Common myeloid progenitor, CD34-positive (primary cell): Measurements from ENCODE around the gene KANK4.
"Not testable (repeated sequence)": the region's sequence is repeated elsewhere in the genome, so short reads cannot be mapped to it uniquely, and the experiment has no call there.

Experiments
- CTCF ChIA-PET: fragments of 350-600 bp; sonication (Branson Sonifier 250); formaldehyde crosslinking; loops from one replicate; lab custom pipeline; 2021; ENCODE audit warnings: antibody characterized with exemption; lab: Charles Lee
- POLR2A ChIA-PET: fragments of 350-600 bp; sonication (Branson Sonifier 250); formaldehyde crosslinking; loops from one replicate; lab custom pipeline; 2021; ENCODE audit warnings: antibody characterized with exemption; lab: Charles Lee
- DNase-seq, 3 donors: peaks; one replicate each; pipeline versions ENCODE4 v3.0.0 to v3.0.0-alpha.2; 2013
- H3K27ac ChIP-seq, 2 experiments: 1 replicate in 1 of 2; 2 replicates in 1 of 2; pipeline ENCODE4 v1.7.0; 2013; ENCODE audit warnings: inconsistent platforms in 2 of 2, low read length in 2 of 2, mild to moderate bottlenecking in 2 of 2, low read depth in 1 of 2, moderate library complexity in 1 of 2; ENCODE audit not compliant: severe bottlenecking in 2 of 2, insufficient read depth in 1 of 2, poor library complexity in 1 of 2
- H3K27me3 ChIP-seq, 5 experiments: replicated peaks in 2 of 5; 1 replicate in 3 of 5; 2 replicates in 2 of 5; pipeline versions ENCODE4 v1.6.1 to v1.7.0; 2013; ENCODE audit warnings: low read length in 4 of 5, mild to moderate bottlenecking in 2 of 5, moderate library complexity in 2 of 5, inconsistent platforms in 1 of 5; ENCODE audit not compliant: insufficient read depth in 5 of 5, control insufficient read depth in 4 of 5
- H3K36me3 ChIP-seq, 4 experiments: 1 replicate in 2 of 4; 2 replicates in 2 of 4; pipeline versions ENCODE4 v1.6.1 to v1.7.0; 2013; ENCODE audit warnings: low read length in 3 of 4, control low read depth in 1 of 4, mild to moderate bottlenecking in 1 of 4; ENCODE audit not compliant: control insufficient read depth in 4 of 4, insufficient read depth in 4 of 4
- H3K4me1 ChIP-seq, 4 experiments: 1 replicate in 3 of 4; 2 replicates in 1 of 4; pipeline versions ENCODE4 v1.6.1 to v1.7.1; 2013; ENCODE audit warnings: low read length in 3 of 4, mild to moderate bottlenecking in 3 of 4, control low read depth in 1 of 4, inconsistent platforms in 1 of 4, moderate library complexity in 1 of 4; ENCODE audit not compliant: control insufficient read depth in 4 of 4, insufficient read depth in 4 of 4; ENCODE audit errors: control extremely low read depth in 1 of 4
- H3K4me3 ChIP-seq, 7 experiments: 1 replicate in 4 of 7; 2 replicates in 3 of 7; pipeline versions ENCODE4 v1.5.1 to v1.7.0; 2013; ENCODE audit warnings: mild to moderate bottlenecking in 7 of 7, low read length in 6 of 7, moderate library complexity in 6 of 7, inconsistent platforms in 2 of 7, low read depth in 2 of 7, control low read depth in 1 of 7; ENCODE audit not compliant: insufficient read depth in 4 of 7, control insufficient read depth in 1 of 7; ENCODE audit errors: extremely low read depth in 1 of 7
- H3K9me3 ChIP-seq, 5 experiments: 1 replicate in 4 of 5; 2 replicates in 1 of 5; pipeline versions ENCODE4 v1.6.1 to v1.7.1; 2013; ENCODE audit warnings: low read length in 4 of 5, mild to moderate bottlenecking in 2 of 5, inconsistent platforms in 1 of 5, low read depth in 1 of 5, moderate library complexity in 1 of 5; ENCODE audit not compliant: control insufficient read depth in 4 of 5, insufficient read depth in 2 of 5; ENCODE audit errors: control extremely low read depth in 1 of 5
- WGBS: methylation state at CpG from one replicate; pipeline ENCODE4 v1.1.5; 2013; ENCODE audit not compliant: insufficient coverage; 5-methylcytosine and 5-hydroxymethylcytosine counted together

KANK4 gene

DNA sequence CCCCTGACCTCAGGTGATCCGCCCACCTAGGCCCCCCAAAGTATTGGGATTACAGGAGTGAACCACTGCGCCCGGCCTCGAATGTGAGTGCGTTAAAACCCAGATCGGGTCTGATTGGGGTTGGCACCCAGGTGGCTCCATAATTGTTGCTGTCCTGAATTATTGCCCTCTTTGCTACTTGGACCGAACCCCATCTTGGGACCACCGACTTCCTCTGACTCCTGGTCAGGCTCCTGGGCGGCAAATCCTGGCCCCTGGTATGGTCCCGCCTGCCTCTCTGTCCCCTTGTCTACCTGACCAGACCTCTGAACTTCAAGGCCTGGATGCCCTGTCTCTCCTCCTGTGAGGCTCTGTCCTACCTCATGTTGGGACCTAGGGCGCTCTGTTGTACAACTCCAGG, 91.7 kb downstream of the KANK4 start:
- WGBS: 92% methylated on average over 11 of the region's 11 CpGs
- Histone ChIP-seq H3K27ac (no peak overlapping the region), H3K4me3 (no peak overlapping the region), H3K36me3 (no peaks in the 10 kb centered on the region), H3K4me1 (no peaks in the 10 kb centered on the region), H3K27me3 (no peaks in the 10 kb centered on the region), H3K9me3 (no peaks in the 10 kb centered on the region)
- CTCF ChIA-PET: no interaction called here
- POLR2A ChIA-PET: no interaction called here
- DNase-seq: no peak

DNA sequence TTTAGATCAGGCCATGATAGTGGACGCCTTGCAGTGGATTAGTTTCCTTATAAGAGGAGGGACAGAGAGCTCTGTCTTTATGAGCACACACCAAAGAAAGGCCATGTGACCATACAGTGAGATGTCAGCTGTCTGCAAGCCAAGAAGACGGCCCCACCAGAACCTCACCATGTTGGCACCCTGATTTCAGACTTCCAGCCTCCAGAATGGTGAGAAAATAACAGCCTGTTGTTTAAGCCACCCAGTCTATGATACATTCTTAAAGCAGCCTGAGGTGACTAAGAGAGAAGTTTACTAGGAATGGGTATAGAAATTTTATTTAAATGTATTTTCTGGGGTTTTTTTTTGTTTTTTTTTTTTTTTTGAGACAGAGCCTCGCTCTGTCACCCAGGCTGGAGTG, 95.1 kb downstream of the KANK4 start:
- H3K4me1 ChIP-seq: no peaks in the 10 kb centered on the region
- POLR2A ChIA-PET: no interaction called here
- CTCF ChIA-PET: no interaction called here

DNA sequence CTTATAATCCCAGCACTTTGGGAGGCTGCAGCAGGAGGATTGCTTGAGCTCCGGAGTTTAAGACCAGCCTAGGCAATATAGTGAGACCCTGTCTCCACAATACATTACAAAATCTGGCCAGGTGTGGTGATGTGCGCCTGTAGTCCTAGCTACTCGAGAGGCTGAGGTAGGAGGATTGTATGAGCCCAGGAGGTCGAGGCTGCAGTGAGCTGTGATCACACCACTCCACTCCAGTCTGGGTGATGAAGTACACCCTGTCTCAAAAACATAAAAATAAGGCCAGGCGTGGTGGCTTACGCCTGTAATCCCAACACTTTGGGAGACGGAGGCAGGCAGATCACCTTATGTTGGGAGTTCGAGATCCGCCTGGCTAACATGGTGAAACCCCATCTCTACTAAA, 96.9 kb downstream of the KANK4 start:
- ChIA-PET POLR2A (no interaction called here), CTCF (no interaction called here)
- H3K4me1 ChIP-seq: no peaks in the 10 kb centered on the region
- H3K27ac ChIP-seq: no peak overlapping the region
- no peaks in the 10 kb centered on the region for H3K9me3 ChIP-seq
- no peak overlapping the region for H3K4me3 ChIP-seq
- DNase-seq: no peak
- no peaks in the 10 kb centered on the region for H3K36me3 ChIP-seq
- WGBS: 81% methylated on average over 3 of the region's 9 CpGs
- H3K27me3 ChIP-seq: no peaks in the 10 kb centered on the region

More for the DNA sequence above, 95.1 kb downstream of the KANK4 start:
- Histone ChIP-seq H3K9me3 (no peaks in the 10 kb centered on the region), H3K4me3 (no peak overlapping the region), H3K27ac (no peak overlapping the region), H3K36me3 (no peaks in the 10 kb centered on the region), H3K27me3 (no peaks in the 10 kb centered on the region)
- 83% methylated on average over 2 of the region's 3 CpGs for WGBS
- DNase-seq: no peak

DNA sequence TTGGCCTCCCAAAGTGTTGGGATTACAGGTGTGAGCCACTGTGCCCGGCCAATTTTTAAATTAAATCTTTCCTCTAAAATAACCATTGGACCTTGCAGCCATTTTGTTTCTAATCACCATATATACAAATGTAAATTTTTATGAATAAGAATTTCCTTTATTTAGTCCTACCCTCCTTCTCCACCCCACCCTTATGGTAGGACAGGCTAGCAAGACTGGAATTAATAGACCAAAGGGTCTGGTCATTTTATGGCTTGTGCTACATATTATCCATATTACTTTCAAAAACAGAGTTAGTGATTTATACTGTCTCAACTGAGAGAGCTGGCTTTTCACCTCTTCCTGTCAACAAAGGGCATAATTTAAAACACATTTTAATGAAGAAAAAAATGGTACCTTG, 98.1 kb downstream of the KANK4 start:
- CTCF ChIA-PET: no interaction called here
- WGBS: no CpG with 5 or more reads among the region's 1 CpG
- POLR2A ChIA-PET: no interaction called here
- Histone ChIP-seq H3K9me3 (no peaks in the 10 kb centered on the region), H3K4me1 (no peaks in the 10 kb centered on the region), H3K27ac (no peak overlapping the region), H3K36me3 (no peaks in the 10 kb centered on the region), H3K27me3 (no peaks in the 10 kb centered on the region), H3K4me3 (no peak overlapping the region)
- DNase-seq: no peak

DNA sequence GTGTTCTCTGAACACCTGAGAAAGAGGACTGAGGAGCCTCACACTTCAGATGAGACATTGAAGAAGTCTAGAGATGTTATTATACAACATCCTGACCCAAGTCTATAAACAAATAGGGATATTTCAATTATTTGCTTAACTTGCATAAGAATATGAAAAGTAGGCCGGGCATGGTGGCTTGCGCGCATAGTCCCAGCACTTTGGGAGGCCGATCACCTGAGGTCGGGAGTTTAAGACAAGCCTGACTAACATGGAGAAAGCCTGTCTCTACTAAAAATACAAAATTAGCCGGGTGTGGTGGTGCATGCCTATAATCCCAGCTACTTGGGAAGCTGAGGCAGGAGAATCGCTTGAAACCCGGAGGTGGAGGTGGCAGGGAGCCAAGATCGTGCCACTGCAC, 98.8 kb downstream of the KANK4 start:
- 100% methylated on average over 4 of the region's 9 CpGs for WGBS
- DNase-seq, H3K36me3 ChIP-seq, H3K27me3 ChIP-seq, POLR2A ChIA-PET, H3K4me1 ChIP-seq, CTCF ChIA-PET, H3K9me3 ChIP-seq, H3K27ac ChIP-seq, H3K4me3 ChIP-seq: not testable (repeated sequence)

DNA sequence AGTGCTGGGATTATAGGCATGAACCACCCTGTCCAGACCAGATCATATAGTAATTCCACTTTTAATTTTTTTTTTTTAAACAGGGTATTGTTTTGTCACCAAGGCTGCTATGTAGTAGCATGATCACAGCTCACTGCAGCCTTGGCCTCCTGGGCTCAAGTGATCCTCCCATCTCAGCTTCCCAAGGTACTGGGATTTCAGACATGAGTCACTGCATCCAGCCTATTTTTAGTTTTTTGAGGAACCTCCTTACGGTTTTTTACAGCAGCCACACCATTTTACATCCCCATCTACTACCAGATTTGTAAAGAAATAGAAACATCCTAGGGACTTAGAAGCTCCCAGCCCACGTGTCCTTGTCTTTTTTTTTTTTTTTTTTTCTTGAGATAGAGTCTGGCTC, 100.6 kb downstream of the KANK4 start:
- no peak overlapping the region for H3K4me3 ChIP-seq
- no peak overlapping the region for H3K27ac ChIP-seq
- WGBS: 82% methylated on average over 1 of the region's 2 CpGs
- no peaks in the 10 kb centered on the region for H3K4me1 ChIP-seq
- no peaks in the 10 kb centered on the region for H3K36me3 ChIP-seq
- no peaks in the 10 kb centered on the region for H3K27me3 ChIP-seq
- POLR2A ChIA-PET: no interaction called here
- CTCF ChIA-PET: no interaction called here
- H3K9me3 ChIP-seq: no peaks in the 10 kb centered on the region
- DNase-seq: no peak

DNA sequence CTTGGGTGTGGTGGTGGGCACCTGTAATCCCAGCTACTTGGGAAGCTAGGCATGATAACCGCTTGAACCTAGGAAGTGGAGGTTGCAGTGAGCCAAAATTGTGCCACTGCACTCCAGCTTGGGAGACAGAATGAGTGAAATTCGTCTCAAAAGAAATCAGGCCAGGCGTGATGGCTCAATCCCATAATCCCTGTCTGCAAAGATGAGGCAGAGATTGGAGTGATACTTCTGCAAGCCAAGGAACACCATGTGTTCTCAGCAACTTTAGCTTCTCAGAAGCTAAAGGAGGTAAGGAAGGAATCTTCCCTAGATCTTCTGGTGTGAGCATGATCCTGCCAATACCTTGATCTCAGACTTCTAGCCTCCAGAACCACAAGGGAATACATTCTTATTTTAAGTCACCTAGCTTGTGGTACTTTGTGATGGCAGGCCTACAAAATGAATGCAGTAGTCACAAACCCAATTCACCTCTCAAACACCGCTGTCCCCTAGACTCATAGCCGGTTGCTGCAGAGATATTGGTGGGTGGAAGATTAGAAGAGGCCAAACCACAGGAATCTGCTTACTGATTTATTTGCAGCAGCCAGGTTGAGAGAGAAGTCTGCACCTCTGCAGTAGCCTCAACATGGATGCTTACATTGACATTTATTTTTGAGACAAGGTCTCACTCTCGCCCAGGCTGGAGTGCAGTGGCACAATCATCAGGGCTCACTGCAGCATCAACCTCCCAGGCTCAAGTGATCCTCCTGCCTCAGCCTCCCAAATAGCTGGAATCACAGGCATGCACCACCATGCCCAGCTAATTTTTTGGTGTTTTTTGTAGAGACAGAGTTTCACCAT, 105.9 kb downstream of the KANK4 start:
- CTCF ChIA-PET: no interaction called here
- POLR2A ChIA-PET: no interaction called here

More for the DNA sequence above, 105.9 kb downstream of the KANK4 start:
- Histone ChIP-seq H3K9me3 (peaks cover 0 to 20% (median 3%) of the 10 kb centered on the region in 5 experiments), H3K27me3 (no peaks in the 10 kb centered on the region), H3K4me1 (no peaks in the 10 kb centered on the region), H3K27ac (no peak overlapping the region), H3K36me3 (no peaks in the 10 kb centered on the region), H3K4me3 (no peak overlapping the region)
- DNase-seq: no peak
- 98% methylated on average over 4 of the region's 6 CpGs for WGBS
